HEK293 (cell line): ENCODE measurements around the gene BTBD3.

Experiments used
- CTCF ChIA-PET: fragments of 350-600 bp; formaldehyde crosslinking; extraction: SDS; loops from one replicate; lab custom pipeline; 2021; ENCODE audit warnings: antibody characterized with exemption; lab: Yijun Ruan, JAX
- POLR2A ChIA-PET: fragments of 300-600 bp; formaldehyde crosslinking; extraction: SDS; loops from one replicate; lab custom pipeline; 2020; ENCODE audit warnings: antibody characterized with exemption, inconsistent platforms; lab: Yijun Ruan, JAX
- H3K27ac ChIP-seq: fragments of 200-500 bp; sonication (Bioruptor generic); 2 replicates; pipeline ENCODE4 v1.5.1; 2014; ENCODE audit warnings: low read depth, low read length, control low read depth, inconsistent platforms; ENCODE audit errors: extremely low read depth
- H3K36me3 ChIP-seq, 2 experiments: fragments of 200-500 bp in 1 of 2; sonication (Bioruptor generic) in 1 of 2; 1 replicate in 1 of 2; 2 replicates in 1 of 2; pipeline ENCODE4 v1.5.1; 2014 to 2017; ENCODE audit warnings: inconsistent platforms in 2 of 2, low read length in 2 of 2; ENCODE audit not compliant: control insufficient read depth in 2 of 2, insufficient read depth in 1 of 2
- H3K4me1 ChIP-seq: fragments of 200-500 bp; sonication (Bioruptor generic); 2 replicates; pipeline ENCODE4 v1.5.1; 2014; ENCODE audit warnings: mild to moderate bottlenecking, low read length, inconsistent platforms; ENCODE audit not compliant: control insufficient read depth, insufficient read depth
- H3K4me3 ChIP-seq: 2 replicates; pipeline ENCODE4 v1.5.1; 2011; ENCODE audit warnings: low read depth, mild to moderate bottlenecking, control low read depth, low read length, moderate library complexity
- H3K9me3 ChIP-seq: fragments of 200-500 bp; sonication (Bioruptor generic); 2 replicates; pipeline ENCODE4 v1.5.1; 2014; ENCODE audit warnings: low read depth, low read length, inconsistent platforms; ENCODE audit not compliant: control insufficient read depth, insufficient read depth
- KLF7 ChIP-seq: fragments of 450-650 bp; formaldehyde crosslinking; IDR thresholded peaks from 2 replicates; pipeline ENCODE4 v1.5.1; 2016; ENCODE audit warnings: missing biosample characterization, missing genetic modification characterization, borderline replicate concordance
- KLF8 ChIP-seq: fragments of 450-650 bp; formaldehyde crosslinking; IDR thresholded peaks from 2 replicates; pipeline ENCODE4 v1.5.1; 2016; ENCODE audit warnings: missing biosample characterization, missing genetic modification characterization
- SETDB1 ChIP-seq: IDR thresholded peaks from one replicate; pipeline ENCODE4 v1.6.1; 2017; ENCODE audit warnings: mild to moderate bottlenecking, low read length, moderate library complexity, mixed read lengths; ENCODE audit not compliant: insufficient read length
- TCF7L2 ChIP-seq: IDR thresholded peaks from 2 replicates; pipeline ENCODE4 v1.6.1; 2011; ENCODE audit warnings: low read depth, mild to moderate bottlenecking, inconsistent platforms, low read length, moderate library complexity, borderline replicate concordance
- WT1 ChIP-seq: fragments of 450-650 bp; formaldehyde crosslinking; IDR thresholded peaks from 2 replicates; pipeline ENCODE4 v1.5.1; 2016; ENCODE audit warnings: missing biosample characterization, missing genetic modification characterization
- YY1 ChIP-seq: fragments of 450-650 bp; formaldehyde crosslinking; IDR thresholded peaks from 2 replicates; pipeline ENCODE4 v1.5.1; 2018; ENCODE audit warnings: missing biosample characterization, missing genetic modification characterization
- ZNF138 ChIP-seq: fragments of 450-650 bp; formaldehyde crosslinking; IDR thresholded peaks from 2 replicates; pipeline ENCODE4 v1.5.1; 2016; ENCODE audit warnings: missing biosample characterization, missing genetic modification characterization, borderline replicate concordance
- ZNF274 ChIP-seq, 2 experiments: fragments of 200-500 bp in 1 of 2; fragments of 450-650 bp in 1 of 2; sonication (Bioruptor generic) in 1 of 2; formaldehyde crosslinking in 1 of 2; IDR thresholded peaks; 2 replicates each; pipeline versions ENCODE4 v1.5.1 to v1.6.1; 2014 to 2016; ENCODE audit warnings: borderline replicate concordance in 1 of 2, inconsistent platforms in 1 of 2, low read length in 1 of 2, missing biosample characterization in 1 of 2, missing genetic modification characterization in 1 of 2
- ZNF311 ChIP-seq: fragments of 450-650 bp; formaldehyde crosslinking; IDR thresholded peaks from 2 replicates; pipeline ENCODE4 v1.5.1; 2017; ENCODE audit warnings: missing biosample characterization, missing genetic modification characterization, borderline replicate concordance
- ZNF473 ChIP-seq: fragments of 450-650 bp; formaldehyde crosslinking; IDR thresholded peaks from 2 replicates; pipeline ENCODE4 v1.5.1; 2017; ENCODE audit warnings: missing biosample characterization, missing genetic modification characterization
- ZNF561 ChIP-seq: fragments of 450-650 bp; IDR thresholded peaks from 2 replicates; pipeline ENCODE4 v1.5.1; 2018; ENCODE audit warnings: missing biosample characterization, missing genetic modification characterization, borderline replicate concordance
- ZNF600 ChIP-seq: fragments of 450-650 bp; formaldehyde crosslinking; IDR thresholded peaks from 2 replicates; pipeline ENCODE4 v1.5.1; 2016; ENCODE audit warnings: missing biosample characterization, missing genetic modification characterization
- TF ChIP-seq, protein P1 (sequence below): fragments of 450-650 bp; formaldehyde crosslinking; IDR thresholded peaks from 2 replicates; pipeline ENCODE4 v1.5.1; 2016; ENCODE audit warnings: missing biosample characterization, missing genetic modification characterization
- TF ChIP-seq, protein P2 (sequence below): fragments of 450-650 bp; formaldehyde crosslinking; IDR thresholded peaks from 2 replicates; pipeline ENCODE4 v1.5.1; 2017; ENCODE audit warnings: missing biosample characterization, missing genetic modification characterization
- TF ChIP-seq, protein P3 (sequence below): fragments of 450-650 bp; formaldehyde crosslinking; IDR thresholded peaks from 2 replicates; pipeline ENCODE4 v1.5.1; 2016; ENCODE audit warnings: missing biosample characterization, missing genetic modification characterization
- TF ChIP-seq, protein P4 (sequence below): fragments of 450-650 bp; formaldehyde crosslinking; IDR thresholded peaks from 2 replicates; pipeline ENCODE4 v1.5.1; 2016; ENCODE audit warnings: missing biosample characterization, missing genetic modification characterization, low read depth
- TF ChIP-seq, protein P5 (sequence below): fragments of 450-650 bp; formaldehyde crosslinking; IDR thresholded peaks from 2 replicates; pipeline ENCODE4 v1.5.1; 2016; ENCODE audit warnings: missing biosample characterization, missing genetic modification characterization

Gene BTBD3

DNA sequence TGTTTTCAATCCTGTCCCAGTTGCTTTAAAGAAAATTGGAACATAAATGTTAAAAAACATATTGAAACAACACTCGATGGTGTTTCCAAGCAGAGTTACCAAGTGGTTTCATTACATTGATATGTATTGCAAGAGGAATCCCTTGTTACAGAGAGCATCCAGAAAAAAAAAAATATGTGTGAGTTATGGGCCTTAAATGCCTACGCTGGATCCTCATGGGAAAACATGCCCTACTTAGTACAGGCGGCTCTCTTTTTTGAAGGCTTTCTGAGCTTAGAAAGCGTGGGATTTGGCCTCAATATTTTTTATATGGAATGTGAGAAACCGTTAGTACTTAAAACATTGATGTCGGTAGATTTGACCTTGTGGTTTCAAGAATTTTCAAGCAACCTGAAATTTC, 26.1 kb downstream of the BTBD3 start:
- CTCF ChIA-PET, result interaction anchor here (0.7 kb wide), 1 partner anchor 40 kb away, joined by 3 read pairs; no protein-coding TSS in a partner anchor
- no peak overlapping the region for H3K27ac ChIP-seq
- TF ChIP-seq, protein P1, sequence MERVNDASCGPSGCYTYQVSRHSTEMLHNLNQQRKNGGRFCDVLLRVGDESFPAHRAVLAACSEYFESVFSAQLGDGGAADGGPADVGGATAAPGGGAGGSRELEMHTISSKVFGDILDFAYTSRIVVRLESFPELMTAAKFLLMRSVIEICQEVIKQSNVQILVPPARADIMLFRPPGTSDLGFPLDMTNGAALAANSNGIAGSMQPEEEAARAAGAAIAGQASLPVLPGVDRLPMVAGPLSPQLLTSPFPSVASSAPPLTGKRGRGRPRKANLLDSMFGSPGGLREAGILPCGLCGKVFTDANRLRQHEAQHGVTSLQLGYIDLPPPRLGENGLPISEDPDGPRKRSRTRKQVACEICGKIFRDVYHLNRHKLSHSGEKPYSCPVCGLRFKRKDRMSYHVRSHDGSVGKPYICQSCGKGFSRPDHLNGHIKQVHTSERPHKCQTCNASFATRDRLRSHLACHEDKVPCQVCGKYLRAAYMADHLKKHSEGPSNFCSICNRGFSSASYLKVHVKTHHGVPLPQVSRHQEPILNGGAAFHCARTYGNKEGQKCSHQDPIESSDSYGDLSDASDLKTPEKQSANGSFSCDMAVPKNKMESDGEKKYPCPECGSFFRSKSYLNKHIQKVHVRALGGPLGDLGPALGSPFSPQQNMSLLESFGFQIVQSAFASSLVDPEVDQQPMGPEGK (tag by site-specific recombination), result no peak
- TF ChIP-seq, protein P2, sequence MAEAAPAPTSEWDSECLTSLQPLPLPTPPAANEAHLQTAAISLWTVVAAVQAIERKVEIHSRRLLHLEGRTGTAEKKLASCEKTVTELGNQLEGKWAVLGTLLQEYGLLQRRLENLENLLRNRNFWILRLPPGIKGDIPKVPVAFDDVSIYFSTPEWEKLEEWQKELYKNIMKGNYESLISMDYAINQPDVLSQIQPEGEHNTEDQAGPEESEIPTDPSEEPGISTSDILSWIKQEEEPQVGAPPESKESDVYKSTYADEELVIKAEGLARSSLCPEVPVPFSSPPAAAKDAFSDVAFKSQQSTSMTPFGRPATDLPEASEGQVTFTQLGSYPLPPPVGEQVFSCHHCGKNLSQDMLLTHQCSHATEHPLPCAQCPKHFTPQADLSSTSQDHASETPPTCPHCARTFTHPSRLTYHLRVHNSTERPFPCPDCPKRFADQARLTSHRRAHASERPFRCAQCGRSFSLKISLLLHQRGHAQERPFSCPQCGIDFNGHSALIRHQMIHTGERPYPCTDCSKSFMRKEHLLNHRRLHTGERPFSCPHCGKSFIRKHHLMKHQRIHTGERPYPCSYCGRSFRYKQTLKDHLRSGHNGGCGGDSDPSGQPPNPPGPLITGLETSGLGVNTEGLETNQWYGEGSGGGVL, result no peak
- TF ChIP-seq ZNF473 (tag by site-specific recombination) (no peak), TCF7L2 (no peak), ZNF311 (no peak), WT1 (tag by site-specific recombination) (no peak), ZNF274 (IDR thresholded peaks at IDR 0.05; ENCODE audit: low read length) (no peak), ZNF274 (tag by site-specific recombination; IDR thresholded peaks at IDR 0.05; ENCODE audit: borderline replicate concordance) (no peak), KLF8 (tag by site-specific recombination) (no peak)
- TF ChIP-seq, protein P3, sequence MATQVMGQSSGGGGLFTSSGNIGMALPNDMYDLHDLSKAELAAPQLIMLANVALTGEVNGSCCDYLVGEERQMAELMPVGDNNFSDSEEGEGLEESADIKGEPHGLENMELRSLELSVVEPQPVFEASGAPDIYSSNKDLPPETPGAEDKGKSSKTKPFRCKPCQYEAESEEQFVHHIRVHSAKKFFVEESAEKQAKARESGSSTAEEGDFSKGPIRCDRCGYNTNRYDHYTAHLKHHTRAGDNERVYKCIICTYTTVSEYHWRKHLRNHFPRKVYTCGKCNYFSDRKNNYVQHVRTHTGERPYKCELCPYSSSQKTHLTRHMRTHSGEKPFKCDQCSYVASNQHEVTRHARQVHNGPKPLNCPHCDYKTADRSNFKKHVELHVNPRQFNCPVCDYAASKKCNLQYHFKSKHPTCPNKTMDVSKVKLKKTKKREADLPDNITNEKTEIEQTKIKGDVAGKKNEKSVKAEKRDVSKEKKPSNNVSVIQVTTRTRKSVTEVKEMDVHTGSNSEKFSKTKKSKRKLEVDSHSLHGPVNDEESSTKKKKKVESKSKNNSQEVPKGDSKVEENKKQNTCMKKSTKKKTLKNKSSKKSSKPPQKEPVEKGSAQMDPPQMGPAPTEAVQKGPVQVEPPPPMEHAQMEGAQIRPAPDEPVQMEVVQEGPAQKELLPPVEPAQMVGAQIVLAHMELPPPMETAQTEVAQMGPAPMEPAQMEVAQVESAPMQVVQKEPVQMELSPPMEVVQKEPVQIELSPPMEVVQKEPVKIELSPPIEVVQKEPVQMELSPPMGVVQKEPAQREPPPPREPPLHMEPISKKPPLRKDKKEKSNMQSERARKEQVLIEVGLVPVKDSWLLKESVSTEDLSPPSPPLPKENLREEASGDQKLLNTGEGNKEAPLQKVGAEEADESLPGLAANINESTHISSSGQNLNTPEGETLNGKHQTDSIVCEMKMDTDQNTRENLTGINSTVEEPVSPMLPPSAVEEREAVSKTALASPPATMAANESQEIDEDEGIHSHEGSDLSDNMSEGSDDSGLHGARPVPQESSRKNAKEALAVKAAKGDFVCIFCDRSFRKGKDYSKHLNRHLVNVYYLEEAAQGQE (tag by site-specific recombination), result no peak
- TF ChIP-seq, protein P4, sequence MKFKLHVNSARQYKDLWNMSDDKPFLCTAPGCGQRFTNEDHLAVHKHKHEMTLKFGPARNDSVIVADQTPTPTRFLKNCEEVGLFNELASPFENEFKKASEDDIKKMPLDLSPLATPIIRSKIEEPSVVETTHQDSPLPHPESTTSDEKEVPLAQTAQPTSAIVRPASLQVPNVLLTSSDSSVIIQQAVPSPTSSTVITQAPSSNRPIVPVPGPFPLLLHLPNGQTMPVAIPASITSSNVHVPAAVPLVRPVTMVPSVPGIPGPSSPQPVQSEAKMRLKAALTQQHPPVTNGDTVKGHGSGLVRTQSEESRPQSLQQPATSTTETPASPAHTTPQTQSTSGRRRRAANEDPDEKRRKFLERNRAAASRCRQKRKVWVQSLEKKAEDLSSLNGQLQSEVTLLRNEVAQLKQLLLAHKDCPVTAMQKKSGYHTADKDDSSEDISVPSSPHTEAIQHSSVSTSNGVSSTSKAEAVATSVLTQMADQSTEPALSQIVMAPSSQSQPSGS (tag by site-specific recombination), result no peak
- TF ChIP-seq, all 188 proteins: peak for 0
- no peaks in the 10 kb centered on the region for H3K4me1 ChIP-seq
- H3K4me3 ChIP-seq, result no peak overlapping the region
- H3K9me3 ChIP-seq, result no peaks in the 10 kb centered on the region
- no peaks in the 10 kb centered on the region for H3K36me3 ChIP-seq
- POLR2A ChIA-PET, result no interaction called here

DNA sequence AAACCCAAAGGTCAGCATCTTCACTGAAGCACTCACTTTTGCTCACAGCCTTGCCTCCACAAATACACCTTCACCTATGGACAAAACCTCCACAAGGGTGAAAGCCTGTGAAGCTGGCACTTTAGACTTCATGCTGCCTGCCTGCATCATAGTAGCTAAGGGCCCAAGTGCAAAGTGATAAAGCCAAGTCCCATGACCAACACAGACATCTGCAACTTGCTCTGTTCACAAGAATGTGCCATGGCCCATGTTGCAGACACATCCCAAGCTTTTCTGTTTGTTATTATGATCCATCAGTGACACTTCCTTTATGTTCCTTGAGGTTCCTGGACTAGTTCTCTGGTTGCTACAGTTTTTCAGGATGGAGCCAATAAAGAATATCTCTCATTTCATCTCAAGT, 31.1 kb downstream of the BTBD3 start:
- CTCF ChIA-PET, result interaction anchor here (1.2 kb wide), 2 partner anchors 10 to 36 kb away, joined by 3 read pairs; no protein-coding TSS in a partner anchor
- no peak overlapping the region for H3K27ac ChIP-seq
- no peak overlapping the region for H3K4me3 ChIP-seq
- no peaks in the 10 kb centered on the region for H3K36me3 ChIP-seq
- H3K9me3 ChIP-seq, result no peaks in the 10 kb centered on the region
- no peaks in the 10 kb centered on the region for H3K4me1 ChIP-seq
- POLR2A ChIA-PET, result no interaction called here
- TF ChIP-seq ZNF561 (tag by site-specific recombination) (no peak), SETDB1 (no peak), ZNF138 (tag by site-specific recombination) (no peak), KLF7 (no peak), TCF7L2 (no peak), YY1 (tag by site-specific recombination) (no peak), ZNF600 (tag by site-specific recombination) (no peak)
- TF ChIP-seq, protein P5, sequence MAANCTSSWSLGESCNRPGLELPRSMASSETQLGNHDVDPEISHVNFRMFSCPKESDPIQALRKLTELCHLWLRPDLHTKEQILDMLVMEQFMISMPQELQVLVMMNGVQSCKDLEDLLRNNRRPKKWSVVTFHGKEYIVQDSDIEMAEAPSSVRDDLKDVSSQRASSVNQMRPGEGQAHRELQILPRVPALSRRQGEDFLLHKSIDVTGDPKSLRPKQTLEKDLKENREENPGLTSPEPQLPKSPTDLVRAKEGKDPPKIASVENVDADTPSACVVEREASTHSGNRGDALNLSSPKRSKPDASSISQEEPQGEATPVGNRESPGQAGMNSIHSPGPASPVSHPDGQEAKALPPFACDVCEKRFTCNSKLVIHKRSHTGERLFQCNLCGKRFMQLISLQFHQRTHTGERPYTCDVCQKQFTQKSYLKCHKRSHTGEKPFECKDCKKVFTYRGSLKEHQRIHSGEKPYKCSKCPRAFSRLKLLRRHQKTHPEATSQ (tag by site-specific recombination), result no peak
